ENCODE results near the gene NFIA. TPM values are rescaled to one million over a fixed set of nuclear protein-coding genes. Genes with fewer than 3 reads are reported as not detected.

The NFIA gene
- total RNA-seq, 1 experiment from 2014 or later: 0.35 TPM

DNA sequence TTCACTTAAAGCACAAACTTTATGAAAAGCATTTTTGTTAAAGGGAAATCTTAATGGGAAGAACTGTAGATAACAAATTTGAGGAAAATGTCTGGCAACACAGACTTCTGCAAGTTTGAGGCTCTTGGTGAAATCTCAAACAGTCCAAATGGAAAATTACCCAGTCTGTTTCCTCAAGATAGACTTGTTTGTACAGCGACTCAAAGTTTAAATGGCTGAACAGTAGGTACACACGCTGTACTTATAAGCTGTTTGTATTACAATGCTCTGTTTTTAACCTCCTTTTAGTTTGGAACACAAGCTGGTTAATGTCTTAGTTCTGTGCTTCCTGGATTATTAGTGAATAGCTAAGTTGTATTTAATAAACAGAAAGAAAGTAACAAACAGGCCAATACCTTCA lies 217.1 kb downstream of the NFIA start:
- no peaks in the 10 kb centered on the region for H3K27me3 ChIP-seq (ENCODE audit: insufficient read depth, low read length)
- H2BK20ac ChIP-seq (ENCODE audit: low read depth, low read length, poor library complexity, severe bottlenecking): no peak overlapping the region
- H2BK12ac ChIP-seq (ENCODE audit: insufficient read length, low read depth, low read length): no peak overlapping the region
- H3K4me1 Mint-ChIP-seq: peaks cover 57 to 58% of the 10 kb centered on the region in 2 experiments
- no peak overlapping the region for H2BK120ac ChIP-seq (ENCODE audit: low read depth, low read length, poor library complexity, severe bottlenecking)
- H3K4me1 ChIP-seq (ENCODE audit: insufficient read depth, low read length): peaks cover 22% of the 10 kb centered on the region
- H3K9ac ChIP-seq (ENCODE audit: extremely low read depth, insufficient read length, low read length): no peak overlapping the region
- no peak for DNase-seq
- no peak overlapping the region for H2AFZ ChIP-seq (ENCODE audit: low read length)
- no peak overlapping the region for H3T11ph ChIP-seq (ENCODE audit: low read length)
- TF ChIP-seq, protein P1, sequence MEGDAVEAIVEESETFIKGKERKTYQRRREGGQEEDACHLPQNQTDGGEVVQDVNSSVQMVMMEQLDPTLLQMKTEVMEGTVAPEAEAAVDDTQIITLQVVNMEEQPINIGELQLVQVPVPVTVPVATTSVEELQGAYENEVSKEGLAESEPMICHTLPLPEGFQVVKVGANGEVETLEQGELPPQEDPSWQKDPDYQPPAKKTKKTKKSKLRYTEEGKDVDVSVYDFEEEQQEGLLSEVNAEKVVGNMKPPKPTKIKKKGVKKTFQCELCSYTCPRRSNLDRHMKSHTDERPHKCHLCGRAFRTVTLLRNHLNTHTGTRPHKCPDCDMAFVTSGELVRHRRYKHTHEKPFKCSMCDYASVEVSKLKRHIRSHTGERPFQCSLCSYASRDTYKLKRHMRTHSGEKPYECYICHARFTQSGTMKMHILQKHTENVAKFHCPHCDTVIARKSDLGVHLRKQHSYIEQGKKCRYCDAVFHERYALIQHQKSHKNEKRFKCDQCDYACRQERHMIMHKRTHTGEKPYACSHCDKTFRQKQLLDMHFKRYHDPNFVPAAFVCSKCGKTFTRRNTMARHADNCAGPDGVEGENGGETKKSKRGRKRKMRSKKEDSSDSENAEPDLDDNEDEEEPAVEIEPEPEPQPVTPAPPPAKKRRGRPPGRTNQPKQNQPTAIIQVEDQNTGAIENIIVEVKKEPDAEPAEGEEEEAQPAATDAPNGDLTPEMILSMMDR (conservative IDR thresholded peaks at IDR 0.05): no peak
- H3K4me3 Mint-ChIP-seq: no peak overlapping the region
- no peak overlapping the region for H3K27ac Mint-ChIP-seq
- H3K18ac ChIP-seq (ENCODE audit: insufficient read length, low read depth, low read length): no peak overlapping the region
- no peaks in the 10 kb centered on the region for H3K79me1 ChIP-seq (ENCODE audit: insufficient read depth, low read depth, low read length, poor library complexity, severe bottlenecking)
- H3K56ac ChIP-seq (ENCODE audit: insufficient read length, low read depth, low read length): no peak overlapping the region
- H3K9me3 Mint-ChIP-seq: peaks cover 8 to 9% of the 10 kb centered on the region in 2 experiments; a peak in 4 of 5 replicates
- no peak overlapping the region for H2BK15ac ChIP-seq (ENCODE audit: low read depth, low read length)
- no peaks in the 10 kb centered on the region for H3K23me2 ChIP-seq (ENCODE audit: insufficient read length, low read depth, low read length, poor library complexity, severe bottlenecking)
- H4K8ac ChIP-seq (replicated peaks; ENCODE audit: insufficient read length, low read depth, low read length): no peak overlapping the region
- H4K91ac ChIP-seq (ENCODE audit: insufficient read length, low read depth, low read length): no peak overlapping the region
- H4K5ac ChIP-seq (ENCODE audit: insufficient read length, low read depth, low read length): no peak overlapping the region
- no peaks in the 10 kb centered on the region for H3K9me3 ChIP-seq (ENCODE audit: control insufficient read depth, low read depth, low read length)
- no peaks in the 10 kb centered on the region for H3K27me3 Mint-ChIP-seq (ENCODE audit: low read depth)
- no peak overlapping the region for H3K23ac ChIP-seq (ENCODE audit: insufficient read length, low read depth, low read length)
- H2AK5ac ChIP-seq (ENCODE audit: insufficient read length, low read length): no peak overlapping the region
- no peak overlapping the region for H3K4me2 ChIP-seq (ENCODE audit: insufficient read depth, insufficient read length, low read length)
- no peak overlapping the region for H2BK5ac ChIP-seq (ENCODE audit: insufficient read length, low read length)
- WGBS (ENCODE audit: extremely low coverage, insufficient read length, low lambda C conversion rate): no CpG with 5 or more reads among the region's 2 CpGs
- H4K20me1 ChIP-seq (ENCODE audit: control insufficient read depth, insufficient read depth, insufficient read length): no peaks in the 10 kb centered on the region
- no peak overlapping the region for H3K4ac ChIP-seq (ENCODE audit: low read depth, low read length)
- H3K36me3 Mint-ChIP-seq (ENCODE audit: insufficient read depth in 1 of 3, low read depth in 3 of 3): peaks cover 0 to 13% (median 11%) of the 10 kb centered on the region in 3 experiments; a peak in 5 of 7 replicates
- no peak overlapping the region for H3K14ac ChIP-seq (ENCODE audit: insufficient read depth, low read length)
- H3K79me2 ChIP-seq (ENCODE audit: insufficient read depth, low read length): no peaks in the 10 kb centered on the region
- no peak overlapping the region for H3K27ac ChIP-seq (ENCODE audit: insufficient read length, low read depth, low read length)

Measured in H9 (cell line).